ENCODE measurements around the gene SP5. TPM values are rescaled to one million over a fixed set of nuclear protein-coding genes. Genes with fewer than 3 reads are reported as not detected.

SP5 gene
- total and polyA plus RNA-seq, 10 of the 15 experiments (the other 5 are each of a cell fraction or from before 2014, with no cell fraction given) = not detected

GRCh38 chr2:170716851-170717598 is 1.9 kb downstream of the SP5 start:
- intact Hi-C loops (cut with micrococcal nuclease; ENCODE audit: unreplicated experiment) = loop anchor here (5.0 kb wide), 2 partner anchors 310 to 480 kb away; no protein-coding TSS in a partner anchor
- H3K79me2 ChIP-seq (ENCODE audit: control insufficient read depth, insufficient read depth, low read length) = no peaks in the 10 kb centered on the region
- CTCF ChIA-PET = no interaction called here
- in situ Hi-C loops (cut with MboI) = no loop called here
- H2AFZ ChIP-seq (ENCODE audit: control insufficient read depth, low read depth, low read length) = no peak overlapping the region
- H3K4me2 ChIP-seq (ENCODE audit: control insufficient read depth, insufficient read depth) = no peak overlapping the region
- H3K9ac ChIP-seq (ENCODE audit: control insufficient read depth, insufficient read depth, low read length) = no peak overlapping the region
- H3K9me3 ChIP-seq (replicated peaks; ENCODE audit: control insufficient read depth, insufficient read depth, low read length) = no peaks in the 10 kb centered on the region; the same call in 2 of the 3 replicates
- H3K27ac ChIP-seq (ENCODE audit: control insufficient read depth, insufficient read depth) = no peak overlapping the region
- H3K4me3 ChIP-seq = no peak overlapping the region
- no peak for ATAC-seq
- TF ChIP-seq EZH2 (IDR thresholded peaks at IDR 0.05; ENCODE audit: borderline replicate concordance, control insufficient read depth, low read depth, low read length) (no peak), BHLHE40 (IDR thresholded peaks at IDR 0.05; ENCODE audit: borderline replicate concordance in 1 of 2, low read depth in 2 of 2, low read length in 1 of 2) (peak; percentile 27 to 75; a peak in 2 of 4 replicates), CTCF (IDR thresholded peaks at IDR 0.05 in 2 of 3, conservative IDR thresholded peaks at IDR 0.05 in 1 of 3; ENCODE audit: control insufficient read depth in 2 of 3, extremely low read depth in 1 of 3, insufficient read depth in 1 of 3, low read depth in 3 of 3, low read length in 3 of 3) (peak in 1 of 3 experiments; percentile 23; a peak in 2 of 6 replicates), ZNF217 (IDR thresholded peaks at IDR 0.05) (no peak), POLR2AphosphoS2 (IDR thresholded peaks at IDR 0.05; ENCODE audit: low read depth, low read length) (no peak), E4F1 (IDR thresholded peaks at IDR 0.05; ENCODE audit: borderline replicate concordance, partially characterized antibody) (no peak), STAT3 (IDR thresholded peaks at IDR 0.05; ENCODE audit: low read depth, low read length) (no peak)
- H3K36me3 ChIP-seq (ENCODE audit: control insufficient read depth in 2 of 2, insufficient read depth in 2 of 2, low read length in 1 of 2) = no peaks in the 10 kb centered on the region
- no peak for DNase-seq (ENCODE audit: low read depth, low spot score)
- H3K27me3 ChIP-seq (replicated peaks in 1 of 2; ENCODE audit: control insufficient read depth in 2 of 2, insufficient read depth in 2 of 2, low read length in 1 of 2) = peaks cover 27 to 36% of the 10 kb centered on the region in 2 experiments
- POLR2A ChIA-PET = no interaction called here
- H3K4me1 ChIP-seq (ENCODE audit: control insufficient read depth, insufficient read depth, low read length) = no peaks in the 10 kb centered on the region; the same call in 1 of the 2 replicates
- 47% methylated on average over 50 of the region's 74 CpGs for WGBS (ENCODE audit: insufficient coverage, insufficient replicate concordance, low lambda C conversion rate, missing lambda C conversion rate)
- no peaks in the 10 kb centered on the region; the same call in 1 of the 2 replicates for H4K20me1 ChIP-seq (ENCODE audit: control insufficient read depth, insufficient read depth)
- FAIRE-seq = no peak
- BruUV-seq (replicated peaks) = no TSS peak
- SMC1A ChIA-PET (ENCODE audit: uncharacterized antibody, unreplicated experiment) = interaction anchor here (1.1 kb wide), 1 partner anchor 308 kb away, joined by 4 read pairs; no protein-coding TSS in a partner anchor
- RAD21 ChIA-PET (ENCODE audit: unreplicated experiment) = no interaction called here

All from GM12878 (cell line).